ENCODE measurements around the gene HEBP1. TPM values are rescaled to one million over a fixed set of nuclear protein-coding genes. Genes with fewer than 3 reads are reported as not detected.
"Not testable (repeated sequence)": the region's sequence is repeated elsewhere in the genome, so short reads cannot be mapped to it uniquely, and the experiment has no call there.

HEBP1 gene, protein sequence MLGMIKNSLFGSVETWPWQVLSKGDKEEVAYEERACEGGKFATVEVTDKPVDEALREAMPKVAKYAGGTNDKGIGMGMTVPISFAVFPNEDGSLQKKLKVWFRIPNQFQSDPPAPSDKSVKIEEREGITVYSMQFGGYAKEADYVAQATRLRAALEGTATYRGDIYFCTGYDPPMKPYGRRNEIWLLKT
- 10 to 100 TPM in 11 of 12 donors, not detected in 1; 35.7 to 56.1 (median 39.2) TPM for polyA plus RNA-seq (ENCODE audit: insufficient read length in 12 of 12)
- long read RNA-seq, donor 1, transcript HEBP1-201 (4 exons, 1,173 nt), result major isoform, 43 of 46 reads
- long read RNA-seq, donor 1, partial matches to known transcripts, result 0 of 46 reads
- long read RNA-seq, donor 1, other reads (novel, unspliced or antisense), result 0 of 46 reads
- long read RNA-seq, donor 2, transcript HEBP1-201 (4 exons, 1,173 nt), result major isoform, 27 of 29 reads
- long read RNA-seq, donor 2, partial matches to known transcripts, result 0 of 29 reads
- long read RNA-seq, donor 2, other reads (novel, unspliced or antisense), result 0 of 29 reads
- long read RNA-seq, donor 3, transcript HEBP1-201 (4 exons, 1,173 nt), result major isoform, 5 of 5 reads
- long read RNA-seq, donor 3, partial matches to known transcripts, result 0 of 5 reads
- long read RNA-seq, donor 3, other reads (novel, unspliced or antisense), result 0 of 5 reads
- long read RNA-seq, donor 4, transcript HEBP1-201 (4 exons, 1,173 nt), result major isoform, 8 of 8 reads
- long read RNA-seq, donor 4, partial matches to known transcripts, result 0 of 8 reads
- long read RNA-seq, donor 4, other reads (novel, unspliced or antisense), result 0 of 8 reads
- long read RNA-seq, donor 5, result 0 reads
- long read RNA-seq, donor 6, transcript HEBP1-201 (4 exons, 1,173 nt), result major isoform, 11 of 14 reads
- long read RNA-seq, donor 6, partial matches to known transcripts, result 0 of 14 reads
- long read RNA-seq, donor 6, other reads (novel, unspliced or antisense), result 0 of 14 reads
- long read RNA-seq, donor 7, transcript HEBP1-201 (4 exons, 1,173 nt), result major isoform, 16 of 16 reads
- long read RNA-seq, donor 7, partial matches to known transcripts, result 0 of 16 reads
- long read RNA-seq, donor 7, other reads (novel, unspliced or antisense), result 0 of 16 reads
- long read RNA-seq, donor 8, transcript HEBP1-201 (4 exons, 1,173 nt), result major isoform, 25 of 25 reads
- long read RNA-seq, donor 8, partial matches to known transcripts, result 0 of 25 reads
- long read RNA-seq, donor 8, other reads (novel, unspliced or antisense), result 0 of 25 reads
- long read RNA-seq, donor 9, transcript HEBP1-201 (4 exons, 1,173 nt), result major isoform, 31 of 35 reads
- long read RNA-seq, donor 9, partial matches to known transcripts, result 0 of 35 reads
- long read RNA-seq, donor 9, other reads (novel, unspliced or antisense), result 0 of 35 reads
- long read RNA-seq, donor 10, transcript HEBP1-201 (4 exons, 1,173 nt), result major isoform, 16 of 16 reads
- long read RNA-seq, donor 10, partial matches to known transcripts, result 0 of 16 reads
- long read RNA-seq, donor 10, other reads (novel, unspliced or antisense), result 0 of 16 reads
- long read RNA-seq, donor 11, transcript HEBP1-201 (4 exons, 1,173 nt), result major isoform, 32 of 33 reads
- long read RNA-seq, donor 11, partial matches to known transcripts, result 0 of 33 reads
- long read RNA-seq, donor 11, other reads (novel, unspliced or antisense), result 0 of 33 reads

- peak; percentile 97 for DNase-seq
These were observed at the start of gene HEBP1 for GRCh38 chr12:12999959-13000615. Gene HEBP1 (minus strand): TSS chr12:13000265. CDS start chr12:13000114, 151 bp downstream.

GRCh38 chr12:13049816-13050215 is 49.8 kb upstream of the HEBP1 start:
- no peak for DNase-seq

GRCh38 chr12:13046964-13047363 is 46.9 kb upstream of the HEBP1 start:
- no peak for DNase-seq

- DNase-seq, result no peak
These were observed 45.8 kb upstream of the HEBP1 start for GRCh38 chr12:13045816-13046215.

DNA sequence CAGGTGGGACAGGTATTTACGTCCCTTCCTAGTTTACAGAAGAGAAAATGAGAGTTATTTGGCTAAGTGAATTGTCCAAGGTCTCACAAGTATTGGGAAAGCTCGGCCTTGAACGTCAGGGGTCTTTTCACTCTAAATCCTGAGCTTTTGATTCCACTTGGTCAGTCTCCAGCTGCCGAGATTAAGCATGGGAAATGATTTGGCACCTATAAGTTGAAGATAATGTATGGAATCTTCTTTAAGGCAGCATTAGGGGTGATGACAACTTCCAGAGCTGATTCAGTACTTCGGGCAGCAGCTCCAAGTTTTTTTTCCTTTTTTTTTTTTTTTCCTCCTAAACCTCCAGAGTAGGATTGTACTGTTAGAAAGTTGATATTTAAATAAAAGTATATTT is 44.8 kb upstream of the HEBP1 start:
- no peak for DNase-seq

GRCh38 chr12:13044002-13044905 is 44.2 kb upstream of the HEBP1 start, which contains the start of gene FAM234B:
Gene FAM234B (plus strand): TSS chr12:13044381. CDS start chr12:13044404, 23 bp downstream.
- peak; percentile 79 for DNase-seq

DNA sequence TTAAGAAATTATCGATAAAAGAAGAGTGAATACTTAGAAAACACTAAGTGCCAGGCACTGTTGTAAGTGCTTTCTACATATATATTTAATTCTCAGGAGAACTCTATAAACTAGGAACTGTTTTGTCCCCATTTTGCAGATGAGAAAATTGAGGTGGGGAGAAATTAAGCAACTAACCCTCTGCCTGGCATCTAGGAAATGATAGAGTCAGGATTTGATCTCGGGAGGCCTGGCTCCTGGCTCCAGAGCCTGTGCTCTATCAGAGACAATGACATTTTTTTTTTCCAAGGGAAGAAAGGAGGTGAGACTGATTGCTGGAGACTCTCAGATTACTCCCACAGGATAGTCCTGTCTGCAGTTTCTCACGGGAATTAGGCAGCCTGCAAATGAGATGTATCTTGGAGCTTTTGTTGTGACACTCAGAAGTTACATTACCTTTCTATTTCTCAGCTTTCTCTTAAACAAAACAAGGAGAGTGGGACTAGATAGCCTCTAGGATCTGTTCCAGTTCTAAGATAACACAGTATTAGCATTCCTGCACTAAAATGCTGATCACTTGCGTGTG is 42.7 kb upstream of the HEBP1 start:
- no peak for DNase-seq

- no peak for DNase-seq
These were observed 41.2 kb upstream of the HEBP1 start for GRCh38 chr12:13041224-13041623.

DNA sequence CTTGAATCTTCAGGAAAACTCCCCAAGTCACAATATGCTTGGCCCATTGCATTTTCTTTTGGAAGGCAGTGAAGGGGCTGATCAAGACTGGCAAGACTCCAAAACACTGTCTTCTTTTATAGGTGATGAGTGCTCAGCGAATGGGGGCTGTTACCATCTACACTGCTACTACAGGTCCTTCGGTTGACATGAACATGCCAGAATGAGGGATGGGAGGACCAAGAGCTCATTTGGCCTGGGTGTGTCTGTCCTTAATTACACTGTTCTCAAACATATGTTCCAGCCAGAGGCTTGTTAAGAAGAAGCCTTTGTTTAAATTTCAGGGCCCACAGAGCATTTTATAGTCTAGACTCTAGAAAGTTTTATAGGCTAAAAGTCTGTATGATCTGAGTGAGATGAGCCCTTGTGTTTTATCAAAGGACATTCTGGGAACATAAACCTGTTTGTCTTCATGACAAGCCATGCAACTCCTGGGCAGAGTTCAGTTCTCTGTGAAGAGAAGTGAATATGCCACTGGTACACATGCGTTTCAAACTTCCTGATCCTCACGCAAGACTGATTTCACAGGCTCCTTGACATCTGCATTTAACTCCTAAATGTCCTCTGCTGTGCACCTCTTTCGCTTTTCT is 39.4 kb upstream of the HEBP1 start:
- no peak for DNase-seq

DNA sequence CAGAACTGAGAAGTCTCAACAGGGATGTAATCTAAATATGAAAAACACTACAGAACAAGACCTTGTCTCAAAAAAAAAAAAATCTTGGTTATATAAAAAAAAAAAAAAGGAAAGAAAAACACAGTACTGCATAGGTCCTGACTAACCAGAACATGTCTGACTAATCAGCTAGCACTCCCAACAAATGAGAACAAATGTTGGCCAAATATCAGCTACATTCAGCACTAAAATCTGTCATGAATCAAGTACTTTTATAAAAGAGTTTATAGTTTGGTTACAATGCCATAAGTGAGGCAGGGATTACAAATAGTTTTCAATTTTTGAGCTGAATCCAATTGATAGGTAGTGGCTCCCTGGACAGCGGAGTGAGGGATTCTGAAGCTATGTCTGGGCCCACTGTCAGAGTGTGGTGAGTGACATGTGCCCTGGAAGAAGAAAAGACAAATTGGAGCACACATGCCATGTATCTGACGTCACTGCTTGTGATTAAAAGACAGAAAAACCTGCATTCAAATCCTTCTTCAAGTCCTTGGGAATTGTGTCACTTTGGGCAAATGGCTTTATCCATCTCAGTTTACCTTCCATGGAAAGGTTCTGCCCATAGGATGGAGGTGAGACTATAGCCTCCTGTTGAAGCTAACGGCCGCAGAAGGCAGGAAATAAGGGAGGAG is 38.6 kb upstream of the HEBP1 start:
- DNase-seq, result no peak

GRCh38 chr12:13036881-13037280 is 36.8 kb upstream of the HEBP1 start:
- no peak for DNase-seq

DNA sequence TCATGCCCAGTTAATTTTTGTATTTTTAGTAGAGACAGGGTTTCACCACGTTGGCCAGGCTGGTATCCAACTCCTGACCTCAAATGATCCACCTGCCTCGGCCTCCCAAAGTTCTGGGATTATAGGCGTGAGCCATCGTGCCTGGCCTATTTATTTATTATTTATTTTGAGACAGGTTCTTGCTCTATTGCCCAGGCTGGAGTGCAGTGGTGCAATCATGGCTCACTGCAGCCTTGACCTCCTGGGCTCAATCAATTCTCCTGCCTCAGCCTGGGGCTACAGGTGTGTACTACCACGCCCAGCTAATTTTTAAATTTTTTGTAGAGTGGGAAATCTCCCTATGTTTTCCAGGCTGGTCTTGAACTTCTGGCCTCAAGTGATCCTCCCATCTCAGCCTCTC is 35.3 kb upstream of the HEBP1 start:
- not testable (repeated sequence) for DNase-seq

GRCh38 chr12:13033476-13033875 is 33.4 kb upstream of the HEBP1 start:
- no peak for DNase-seq

DNA sequence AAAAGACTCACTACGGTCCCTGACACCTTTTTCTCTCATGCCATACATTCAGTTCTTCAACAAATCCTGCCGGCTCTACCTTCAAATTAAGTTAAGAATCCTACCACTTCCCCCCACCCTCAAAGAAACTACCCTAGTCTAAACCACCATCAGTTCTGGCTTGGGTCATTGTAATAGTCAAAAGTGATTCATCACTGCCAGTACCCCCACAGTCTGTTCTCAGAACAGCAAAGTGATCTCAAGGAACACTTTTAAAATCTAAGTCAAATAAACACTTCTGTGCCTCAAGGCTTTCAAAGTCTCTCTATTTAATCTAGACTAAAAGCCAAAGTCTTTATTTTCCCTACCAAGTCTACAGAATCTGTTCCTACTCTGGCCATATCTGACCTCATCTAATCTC is 32.1 kb upstream of the HEBP1 start:
- DNase-seq, result no peak

- no peak for DNase-seq
These were observed 30.7 kb upstream of the HEBP1 start for GRCh38 chr12:13030541-13031291.

DNA sequence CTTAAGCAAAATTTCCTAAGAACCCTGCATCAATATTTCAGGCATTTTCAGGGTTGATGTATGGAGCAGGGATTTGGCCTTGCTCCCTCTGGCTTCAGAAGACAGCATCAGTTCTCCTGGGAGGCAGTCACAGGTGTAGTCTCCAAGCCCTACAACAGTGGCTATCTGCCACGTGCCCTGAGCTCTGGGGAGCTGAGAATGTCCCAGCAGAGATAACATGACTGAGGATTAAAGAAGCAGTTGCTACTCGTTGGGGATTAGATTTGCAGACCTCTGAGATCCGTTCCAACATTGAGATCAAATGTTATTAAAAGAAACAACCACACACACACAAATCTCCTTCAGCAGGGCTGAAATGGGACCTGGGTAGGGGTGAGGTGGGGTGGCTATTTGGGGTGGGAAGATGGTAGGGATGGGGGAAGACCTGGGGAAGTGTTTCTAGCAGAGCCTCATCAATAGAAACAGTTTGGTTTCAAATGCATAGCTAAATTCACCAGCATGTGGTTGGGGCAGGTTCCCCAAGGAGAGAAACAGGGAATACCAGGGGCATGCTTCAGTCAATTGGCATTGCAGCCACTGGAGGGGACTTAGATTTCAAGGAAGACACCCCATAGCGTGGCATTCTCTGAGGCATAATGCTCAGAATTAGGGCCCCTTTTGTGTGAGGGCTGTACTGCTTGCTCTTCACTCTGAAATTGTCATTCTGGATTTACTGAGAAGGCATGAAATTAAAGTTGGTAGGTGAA is 28.9 kb upstream of the HEBP1 start:
- DNase-seq, result no peak
